B cell (primary cell): ENCODE results near the gene TALDO1.

Source experiments
- EZH2 ChIP-seq: IDR thresholded peaks from 2 replicates; pipeline ENCODE4 v1.6.1; 2012; ENCODE audit warnings: borderline replicate concordance, low read depth, mild to moderate bottlenecking, moderate library complexity, low read length; ENCODE audit not compliant: insufficient read depth, poor library complexity, severe bottlenecking
- TF ChIP-seq, protein P1 (sequence below): fragments of 200-600 bp; IDR thresholded peaks from one replicate; pipeline ENCODE4 v1.8.0; 2022; ENCODE audit warnings: antibody characterized with exemption, mild to moderate bottlenecking

DNA sequence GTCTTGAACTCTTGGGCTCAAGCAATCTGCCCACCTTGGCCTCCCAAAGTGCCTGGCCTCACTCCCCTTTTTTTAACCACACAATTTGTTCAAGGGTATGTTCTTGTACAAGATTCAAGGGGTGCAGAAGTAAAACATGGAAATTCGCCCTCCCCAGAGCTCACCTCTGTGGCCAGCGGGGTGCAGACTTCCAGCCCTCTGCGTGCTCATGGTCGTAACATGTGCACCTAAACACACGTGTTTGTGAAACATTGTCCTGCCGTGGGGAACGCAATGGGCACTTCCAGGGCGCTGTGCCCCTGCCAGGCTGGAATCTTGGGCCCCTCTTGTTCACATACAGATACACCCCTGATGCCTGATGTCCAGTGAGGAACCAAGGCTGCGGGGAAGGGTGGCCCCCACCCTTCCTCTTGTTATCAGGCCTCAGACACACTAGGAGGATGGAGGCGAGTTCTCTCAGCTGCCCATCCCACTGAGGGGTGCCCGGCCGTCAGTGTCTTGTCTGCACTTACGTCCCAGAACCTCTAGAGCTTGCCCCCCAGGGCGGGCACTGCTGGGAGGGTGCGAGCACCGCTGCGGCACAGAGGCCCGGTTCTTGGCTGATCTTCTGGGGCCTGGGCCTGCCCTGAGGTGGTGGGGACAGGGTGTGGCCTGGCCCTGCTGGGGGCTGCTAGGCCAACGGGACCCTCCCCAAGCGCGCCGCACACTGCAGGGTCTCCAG, 45.4 kb upstream of the TALDO1 start:
- no peak for TF ChIP-seq EZH2
- TF ChIP-seq, protein P1, sequence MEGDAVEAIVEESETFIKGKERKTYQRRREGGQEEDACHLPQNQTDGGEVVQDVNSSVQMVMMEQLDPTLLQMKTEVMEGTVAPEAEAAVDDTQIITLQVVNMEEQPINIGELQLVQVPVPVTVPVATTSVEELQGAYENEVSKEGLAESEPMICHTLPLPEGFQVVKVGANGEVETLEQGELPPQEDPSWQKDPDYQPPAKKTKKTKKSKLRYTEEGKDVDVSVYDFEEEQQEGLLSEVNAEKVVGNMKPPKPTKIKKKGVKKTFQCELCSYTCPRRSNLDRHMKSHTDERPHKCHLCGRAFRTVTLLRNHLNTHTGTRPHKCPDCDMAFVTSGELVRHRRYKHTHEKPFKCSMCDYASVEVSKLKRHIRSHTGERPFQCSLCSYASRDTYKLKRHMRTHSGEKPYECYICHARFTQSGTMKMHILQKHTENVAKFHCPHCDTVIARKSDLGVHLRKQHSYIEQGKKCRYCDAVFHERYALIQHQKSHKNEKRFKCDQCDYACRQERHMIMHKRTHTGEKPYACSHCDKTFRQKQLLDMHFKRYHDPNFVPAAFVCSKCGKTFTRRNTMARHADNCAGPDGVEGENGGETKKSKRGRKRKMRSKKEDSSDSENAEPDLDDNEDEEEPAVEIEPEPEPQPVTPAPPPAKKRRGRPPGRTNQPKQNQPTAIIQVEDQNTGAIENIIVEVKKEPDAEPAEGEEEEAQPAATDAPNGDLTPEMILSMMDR: no peak
